Endothelial cell of umbilical vein (primary cell): ENCODE results near the gene CLIP3. TPM values are rescaled to one million over a fixed set of nuclear protein-coding genes. Genes with fewer than 3 reads are reported as not detected.

Experiments
- BruUV-seq: library from RNA; stranded (reverse); fragments of 400-500 nt; replicated peaks from 2 replicates; lab custom pipeline; 2021; lab: Mats Ljungman, UMichigan
- CTCF ChIA-PET: fragments of 300-600, 350-600 bp; sonication (Branson Sonifier 250); formaldehyde crosslinking; loops from one replicate; lab custom pipeline; 2021; ENCODE audit warnings: antibody characterized with exemption, inconsistent platforms; lab: Charles Lee
- POLR2A ChIA-PET: fragments of 300-600, 350-600 bp; sonication (Branson Sonifier 250); formaldehyde crosslinking; loops from one replicate; lab custom pipeline; 2021; ENCODE audit warnings: antibody characterized with exemption, inconsistent platforms; lab: Charles Lee
- DNase-seq: peaks from one replicate; pipeline ENCODE4 v3.0.0-alpha.2; 2011; ENCODE audit warnings: low read depth, low spot score
- FAIRE-seq: peaks from 2 replicates; lab custom pipeline; 2011; peaks lifted over from hg19 to GRCh38; lab: Jason Lieb, UNC
- H2AFZ ChIP-seq: 2 replicates; pipeline ENCODE4 v1.6.0; 2012; ENCODE audit warnings: low read depth, low read length, control low read depth, inconsistent platforms
- H3K27ac ChIP-seq: 2 replicates; pipeline ENCODE4 v1.5.1; 2011; ENCODE audit warnings: low read depth, mild to moderate bottlenecking, control low read depth, low read length, moderate library complexity; ENCODE audit not compliant: insufficient read depth
- H3K27me3 ChIP-seq, 2 experiments: 2 replicates each; pipeline versions ENCODE4 v1.6.0 to v1.6.1; 2011; ENCODE audit warnings: low read length in 2 of 2, mixed read lengths in 1 of 2; ENCODE audit not compliant: control insufficient read depth in 2 of 2, insufficient read depth in 2 of 2
- H3K36me3 ChIP-seq, 2 experiments: 2 replicates in 1 of 2; 3 replicates in 1 of 2; pipeline ENCODE4 v1.5.1; 2011; ENCODE audit warnings: low read length in 2 of 2, mild to moderate bottlenecking in 1 of 2, moderate library complexity in 1 of 2; ENCODE audit not compliant: control insufficient read depth in 2 of 2, insufficient read depth in 2 of 2; ENCODE audit errors: extremely low read depth in 1 of 2
- H3K4me1 ChIP-seq: 3 replicates; pipeline ENCODE4 v1.5.1; 2011; ENCODE audit warnings: mild to moderate bottlenecking, low read length; ENCODE audit not compliant: control insufficient read depth, insufficient read depth; ENCODE audit errors: extremely low read depth
- H3K4me2 ChIP-seq: 2 replicates; pipeline ENCODE4 v1.6.1; 2011; ENCODE audit warnings: low read length, control low read depth, mixed read lengths; ENCODE audit not compliant: insufficient read depth
- H3K4me3 ChIP-seq, 3 experiments: fragments of 200-600 bp in 1 of 3; sonication (generic), shearing (Covaris generic) in 1 of 3; replicated peaks in 1 of 3; 2 replicates each; pipeline ENCODE4 v1.5.1; 2011 to 2016; ENCODE audit warnings: control low read depth in 3 of 3, low read length in 3 of 3, mild to moderate bottlenecking in 2 of 3, inconsistent platforms in 1 of 3, low read depth in 1 of 3, moderate library complexity in 1 of 3; ENCODE audit not compliant: insufficient read depth in 1 of 3
- H3K79me2 ChIP-seq: 2 replicates; pipeline ENCODE4 v1.6.0; 2012; ENCODE audit warnings: low read length, inconsistent platforms; ENCODE audit not compliant: control insufficient read depth, insufficient read depth
- H3K9ac ChIP-seq: replicated peaks from 2 replicates; pipeline ENCODE3; 2011; ENCODE audit warnings: low read length, control low read depth; ENCODE audit not compliant: insufficient read depth; ENCODE audit errors: extremely low read depth
- H3K9me1 ChIP-seq: replicated peaks from 3 replicates; pipeline ENCODE4 v1.6.0; 2011; ENCODE audit warnings: mild to moderate bottlenecking, low read length; ENCODE audit not compliant: control insufficient read depth, insufficient read depth; ENCODE audit errors: extremely low read depth
- H3K9me3 ChIP-seq: replicated peaks from 2 replicates; pipeline ENCODE4 v1.5.1; 2012; ENCODE audit warnings: low read length, inconsistent platforms; ENCODE audit not compliant: control insufficient read depth, insufficient read depth
- H4K20me1 ChIP-seq: replicated peaks from 2 replicates; pipeline ENCODE3; 2011; ENCODE audit warnings: mild to moderate bottlenecking, low read length; ENCODE audit not compliant: control insufficient read depth, insufficient read depth; ENCODE audit errors: extremely low read depth
- MYC ChIP-seq: IDR thresholded peaks from one replicate; pipeline ENCODE4 v1.6.1; 2011; ENCODE audit warnings: mild to moderate bottlenecking, low read depth, low read length
- dilution Hi-C: fragments of 300-500 bp; cut with MboI; formaldehyde crosslinking; loops from one replicate; pipeline ENCODE4 v1.15.0; 2019; ENCODE audit warnings: low sequenced_read_pairs; ENCODE audit not compliant: extremely low pct_ligation_motif_present
- intact Hi-C: fragments of 100-400 bp; cut with micrococcal nuclease; formaldehyde crosslinking; loops from one replicate; pipeline ENCODE4 v1.10.0; 2022
- polyA plus RNA-seq, 4 experiments: library from polyadenylated mRNA; depleted of rRNA in 3 of 4; stranded (reverse) in 3 of 4; unstranded in 1 of 4; fragments of >200 nt; gene quantifications; 2 replicates each; pipeline versions ENCODE4 v1.2.1 to v1.2.3, GENCODE V29; 2011 to 2012; ENCODE audit warnings: missing spikeins in 1 of 4
- total RNA-seq: library from RNA; stranded (reverse); gene quantifications from 2 replicates; pipeline ENCODE4 v1.2.3, GENCODE V29; 2021
- TF ChIP-seq, protein P1 (sequence below), 2 donors: IDR thresholded peaks; 1 replicate in 1 of 2; 2 replicates in 1 of 2; pipeline ENCODE4 v1.5.1; 2011; ENCODE audit warnings: low read length in 2 of 2, mild to moderate bottlenecking in 2 of 2, moderate library complexity in 2 of 2, control low read depth in 1 of 2, inconsistent platforms in 1 of 2, low read depth in 1 of 2; ENCODE audit not compliant: insufficient read depth in 1 of 2; ENCODE audit errors: extremely low read depth in 1 of 2

The CLIP3 gene
- total and polyA plus RNA-seq, 2 donors (not counting 3 experiments of a cell fraction or from before 2014, with no cell fraction given) = 7.0 to 24.4 TPM

DNA sequence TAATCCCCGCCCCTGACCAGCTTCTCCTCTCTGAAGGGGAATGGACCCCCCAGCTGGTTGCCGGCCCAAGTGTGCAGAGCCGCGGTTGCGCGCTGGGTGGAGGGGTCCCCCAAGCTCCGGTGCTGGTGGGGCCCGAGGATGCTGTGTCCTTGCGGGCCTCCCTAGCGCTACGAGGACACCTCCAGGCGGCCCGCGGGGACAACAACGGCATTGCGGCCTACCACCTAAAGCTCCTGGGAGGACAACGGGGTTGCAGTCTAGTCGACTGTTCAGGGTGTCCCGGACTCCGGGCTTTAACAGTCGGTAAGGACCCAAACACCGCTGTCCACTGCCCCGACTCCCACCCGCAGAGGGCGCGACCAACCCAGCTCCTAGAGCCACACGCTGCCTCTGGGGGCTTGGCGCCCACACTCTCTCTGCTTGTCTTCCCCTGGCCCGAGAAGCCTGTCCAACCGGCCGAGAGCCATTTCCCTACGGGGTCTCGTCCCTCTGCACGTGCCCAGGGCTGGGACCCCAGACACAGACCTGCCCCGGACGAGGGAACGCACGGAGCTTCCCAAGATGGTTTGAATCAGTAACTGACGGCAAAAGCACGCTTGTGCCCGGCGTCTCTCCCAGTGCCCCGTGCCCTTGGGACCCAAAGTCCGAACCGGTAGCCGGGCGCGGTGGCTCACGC lies 38.6 kb downstream of the CLIP3 start:
- DNase-seq = peak; percentile 21
- dilution Hi-C loops = no loop called here
- POLR2A ChIA-PET = no interaction called here

More for the DNA sequence above, 38.6 kb downstream of the CLIP3 start:
- Histone ChIP-seq H4K20me1 (no peaks in the 10 kb centered on the region), H3K4me1 (peaks cover 10% of the 10 kb centered on the region), H3K27me3 (peaks cover 0 to 2% of the 10 kb centered on the region in 2 experiments), H2AFZ (peak overlapping the region; percentile 87), H3K27ac (no peak overlapping the region), H3K4me3 (peak overlapping the region in 1 of 3 experiments; percentile 12), H3K4me2 (peak overlapping the region; percentile 91), H3K9me1 (no peaks in the 10 kb centered on the region), H3K9ac (no peak overlapping the region), H3K36me3 (no peaks in the 10 kb centered on the region), H3K9me3 (no peaks in the 10 kb centered on the region), H3K79me2 (peaks cover 2% of the 10 kb centered on the region)
- TF ChIP-seq, protein P1, sequence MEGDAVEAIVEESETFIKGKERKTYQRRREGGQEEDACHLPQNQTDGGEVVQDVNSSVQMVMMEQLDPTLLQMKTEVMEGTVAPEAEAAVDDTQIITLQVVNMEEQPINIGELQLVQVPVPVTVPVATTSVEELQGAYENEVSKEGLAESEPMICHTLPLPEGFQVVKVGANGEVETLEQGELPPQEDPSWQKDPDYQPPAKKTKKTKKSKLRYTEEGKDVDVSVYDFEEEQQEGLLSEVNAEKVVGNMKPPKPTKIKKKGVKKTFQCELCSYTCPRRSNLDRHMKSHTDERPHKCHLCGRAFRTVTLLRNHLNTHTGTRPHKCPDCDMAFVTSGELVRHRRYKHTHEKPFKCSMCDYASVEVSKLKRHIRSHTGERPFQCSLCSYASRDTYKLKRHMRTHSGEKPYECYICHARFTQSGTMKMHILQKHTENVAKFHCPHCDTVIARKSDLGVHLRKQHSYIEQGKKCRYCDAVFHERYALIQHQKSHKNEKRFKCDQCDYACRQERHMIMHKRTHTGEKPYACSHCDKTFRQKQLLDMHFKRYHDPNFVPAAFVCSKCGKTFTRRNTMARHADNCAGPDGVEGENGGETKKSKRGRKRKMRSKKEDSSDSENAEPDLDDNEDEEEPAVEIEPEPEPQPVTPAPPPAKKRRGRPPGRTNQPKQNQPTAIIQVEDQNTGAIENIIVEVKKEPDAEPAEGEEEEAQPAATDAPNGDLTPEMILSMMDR (IDR thresholded peaks at IDR 0.05; ENCODE audit: extremely low read depth in 1 of 2, insufficient read depth in 1 of 2, low read depth in 1 of 2, low read length in 2 of 2) = peak; percentile 6 to 16
- TF ChIP-seq MYC = no peak
- BruUV-seq = no TSS peak
- intact Hi-C loops = no loop called here
- CTCF ChIA-PET = interaction anchor here (1.3 to 1.9 kb wide), 4 partner anchors 18 to 60 kb away, joined by 3 to 6 read pairs (median 5); partner anchors contain the start of genes ALKBH6 and THAP8
- no peak for FAIRE-seq
